ENCODE results near the gene PVALB. TPM values are rescaled to one million over a fixed set of nuclear protein-coding genes. Genes with fewer than 3 reads are reported as not detected.
A peak's percentile ranks its signal among the peaks of the same experiment; 100 is the strongest.

Gene PVALB
- total RNA-seq, 1 donor from 2014 or later: not detected

- no peak for FAIRE-seq
- no peak for DNase-seq (ENCODE audit: low spot score in 2 of 2)
These were observed 1.1 kb downstream of the PVALB start for GRCh38 chr22:36815558-36816338.

- no peak for FAIRE-seq
- DNase-seq (ENCODE audit: low spot score in 2 of 2): no peak
These were observed 2.0 kb downstream of the PVALB start for GRCh38 chr22:36814801-36815200.

- DNase-seq (ENCODE audit: low spot score in 2 of 2): no peak
- FAIRE-seq: no peak
These were observed 5.6 kb downstream of the PVALB start for GRCh38 chr22:36811094-36811800.

- no peak for FAIRE-seq
- DNase-seq (ENCODE audit: low spot score in 2 of 2): no peak
These were observed 7.5 kb downstream of the PVALB start for GRCh38 chr22:36809351-36809750.

GRCh38 chr22:36808721-36809344 lies 8.0 kb downstream of the PVALB start:
- DNase-seq (ENCODE audit: low spot score in 2 of 2) (no peak), FAIRE-seq (no peak)

GRCh38 chr22:36807627-36808026 lies 9.2 kb downstream of the PVALB start:
- DNase-seq (ENCODE audit: low spot score in 2 of 2) (no peak), FAIRE-seq (no peak)

GRCh38 chr22:36806835-36807234 lies 10.0 kb downstream of the PVALB start:
- DNase-seq (ENCODE audit: low spot score in 2 of 2): no peak
- FAIRE-seq: no peak

GRCh38 chr22:36803358-36803757 lies 13.5 kb downstream of the PVALB start:
- DNase-seq (ENCODE audit: low spot score in 2 of 2): no peak
- no peak for FAIRE-seq

- FAIRE-seq (no peak), DNase-seq (ENCODE audit: low spot score in 2 of 2) (no peak)
These were observed 18.2 kb downstream of the PVALB start for GRCh38 chr22:36798674-36799066.

GRCh38 chr22:36797911-36798673 lies 18.7 kb downstream of the PVALB start:
- no peak for FAIRE-seq
- no peak for DNase-seq (ENCODE audit: low spot score in 2 of 2)

GRCh38 chr22:36797374-36797773 lies 19.5 kb downstream of the PVALB start:
- DNase-seq (ENCODE audit: low spot score in 2 of 2) (no peak), FAIRE-seq (no peak)

- FAIRE-seq (no peak), DNase-seq (ENCODE audit: low spot score in 2 of 2) (no peak)
These were observed 20.2 kb downstream of the PVALB start for GRCh38 chr22:36796552-36797175.

- FAIRE-seq (no peak), DNase-seq (ENCODE audit: low spot score in 2 of 2) (no peak)
These were observed 21.2 kb downstream of the PVALB start for GRCh38 chr22:36795633-36796032.

- DNase-seq (ENCODE audit: low spot score in 2 of 2) (no peak), FAIRE-seq (no peak)
These were observed 26.2 kb downstream of the PVALB start for GRCh38 chr22:36790648-36791047.

GRCh38 chr22:36787204-36787988 lies 29.4 kb downstream of the PVALB start:
- DNase-seq (ENCODE audit: low spot score in 2 of 2) (no peak), FAIRE-seq (no peak)

- DNase-seq (ENCODE audit: low spot score in 2 of 2): no peak
- no peak for FAIRE-seq
These were observed 33.1 kb downstream of the PVALB start for GRCh38 chr22:36783743-36784142.

- DNase-seq (ENCODE audit: low spot score in 2 of 2): peak; percentile 66 to 89
- FAIRE-seq: no peak
These were observed 34.9 kb downstream of the PVALB start for GRCh38 chr22:36781656-36782627.

- FAIRE-seq (no peak), DNase-seq (ENCODE audit: low spot score in 2 of 2) (no peak)
These were observed 38.8 kb downstream of the PVALB start for GRCh38 chr22:36778020-36778419.
